ENCODE data around the gene MARVELD1.
"Not testable (repeated sequence)": the region's sequence is repeated elsewhere in the genome, so short reads cannot be mapped to it uniquely, and the experiment has no call there.

Gene MARVELD1

GRCh38 chr10:97713339-97713825 is at the start of gene MARVELD1:
TSS of gene MARVELD1 (plus strand) at chr10:97713730. CDS start at chr10:97713877, 147 bp downstream.
- peak; percentile 92 for DNase-seq

DNA sequence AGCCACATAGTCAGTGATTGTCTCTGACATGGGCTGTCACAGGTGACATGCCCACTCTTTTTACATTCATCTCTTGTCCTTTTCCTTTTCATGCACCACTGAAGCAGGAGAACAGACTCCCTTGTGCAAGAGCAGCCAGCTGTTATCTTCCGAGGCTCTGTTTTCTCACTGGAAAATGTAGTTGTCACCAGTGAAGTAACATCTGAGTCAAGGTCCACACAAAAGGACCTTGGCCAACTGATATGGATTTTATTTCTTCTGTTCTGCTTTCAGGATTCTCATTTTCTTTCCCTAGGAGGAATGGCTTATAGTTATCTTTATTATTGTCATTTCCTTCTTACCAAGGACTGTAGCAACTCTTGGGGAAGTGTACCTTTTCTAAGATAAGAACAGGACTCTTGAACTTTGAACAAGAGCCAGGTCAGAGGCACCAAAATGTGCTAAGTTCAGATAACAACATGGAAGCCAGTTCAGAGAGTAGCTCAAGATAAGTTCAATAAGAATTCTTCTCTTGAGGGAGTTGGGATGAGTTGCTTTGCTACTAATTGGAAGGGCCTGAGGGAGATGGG is 49.2 kb upstream of the MARVELD1 start:
- no peak for DNase-seq

- DNase-seq = no peak
Measured at GRCh38 chr10:97666992-97667391, 46.5 kb upstream of the MARVELD1 start.

- no peak for DNase-seq
Measured at GRCh38 chr10:97667463-97667862, 46.1 kb upstream of the MARVELD1 start.

DNA sequence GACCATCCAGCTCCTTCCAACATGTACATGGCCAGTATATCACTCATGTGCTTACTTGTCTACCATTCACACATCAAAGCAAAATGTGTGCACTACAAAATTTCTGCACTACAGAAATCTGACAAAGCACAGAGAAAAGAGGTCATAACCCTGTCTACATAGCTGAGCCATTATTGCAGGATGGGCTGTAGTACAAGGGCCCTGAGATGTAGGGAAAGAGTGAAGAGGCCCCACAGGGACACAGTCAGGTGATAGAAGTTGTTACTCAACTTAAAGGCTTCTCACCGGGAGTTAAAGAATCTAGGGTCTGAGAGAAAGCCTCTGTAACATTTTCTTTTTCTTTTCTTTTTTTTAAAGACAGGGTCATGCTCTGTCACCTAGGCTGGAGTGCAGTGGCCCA is 44.0 kb upstream of the MARVELD1 start:
- DNase-seq = no peak

GRCh38 chr10:97673736-97674525 is 39.6 kb upstream of the MARVELD1 start:
- no peak for DNase-seq

- no peak for DNase-seq
Measured at GRCh38 chr10:97675222-97675621, 38.3 kb upstream of the MARVELD1 start.

- no peak for DNase-seq
Measured at GRCh38 chr10:97676770-97677581, 36.6 kb upstream of the MARVELD1 start.

DNA sequence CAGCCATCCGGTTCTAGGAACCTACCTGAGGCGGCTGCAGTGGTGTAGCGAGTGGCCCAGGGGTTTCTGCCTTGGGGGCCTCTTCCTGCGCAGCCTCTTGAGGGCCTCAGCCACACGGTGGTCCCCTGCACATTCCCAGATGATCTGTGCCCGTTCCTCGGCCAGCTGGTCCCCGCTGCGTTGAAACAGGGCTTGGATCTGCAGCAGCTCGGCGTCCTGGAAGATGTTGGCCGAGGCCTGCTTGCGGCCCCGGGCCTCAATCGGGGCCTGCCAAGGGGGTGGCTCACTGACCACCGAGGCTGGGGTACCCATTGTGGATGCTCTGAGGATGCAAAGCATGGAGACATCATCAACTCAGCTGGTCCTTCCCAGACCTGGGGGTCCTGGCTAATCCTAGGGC is 33.9 kb upstream of the MARVELD1 start:
- DNase-seq = no peak

- no peak for DNase-seq
Measured at GRCh38 chr10:97682042-97682441, 31.5 kb upstream of the MARVELD1 start.

- no peak for DNase-seq
Measured at GRCh38 chr10:97683556-97684367, 29.8 kb upstream of the MARVELD1 start.

- not testable (repeated sequence) for DNase-seq
Measured at GRCh38 chr10:97684368-97684713, 29.2 kb upstream of the MARVELD1 start.

DNA sequence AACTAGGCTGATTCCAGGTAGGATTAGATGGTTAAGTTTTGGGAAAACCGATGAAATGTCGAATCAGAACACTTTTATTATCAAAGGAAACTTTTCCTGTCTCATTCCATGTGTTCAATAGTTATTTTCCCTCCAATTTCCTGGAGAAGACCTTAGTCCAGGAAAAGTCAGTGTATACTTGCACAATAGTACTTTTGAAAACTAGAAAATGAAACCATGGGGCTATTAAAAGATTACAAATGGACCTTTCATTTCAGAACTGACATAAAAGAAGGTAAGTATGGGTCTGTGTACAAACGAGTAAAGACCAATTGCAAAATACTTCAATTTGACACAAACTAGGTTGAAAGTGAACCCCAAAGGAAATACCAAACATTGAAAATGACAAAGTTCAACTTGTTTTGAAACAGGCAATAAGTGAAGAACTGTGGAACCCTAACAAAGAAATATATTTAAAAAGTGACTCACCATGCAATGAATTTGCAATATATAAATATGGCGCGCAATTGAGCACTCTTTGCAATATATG is 28.6 kb upstream of the MARVELD1 start:
- no peak for DNase-seq

- no peak for DNase-seq
Measured at GRCh38 chr10:97685395-97685958, 28.1 kb upstream of the MARVELD1 start.

- DNase-seq = no peak
Measured at GRCh38 chr10:97686301-97686961, 27.1 kb upstream of the MARVELD1 start.

GRCh38 chr10:97686962-97687784 is 26.4 kb upstream of the MARVELD1 start, which contains the start of gene AVPI1:
TSS of gene AVPI1 (minus strand) at chr10:97687241. CDS start at chr10:97679905, 7,336 bp downstream.
- DNase-seq = peak; percentile 88

DNA sequence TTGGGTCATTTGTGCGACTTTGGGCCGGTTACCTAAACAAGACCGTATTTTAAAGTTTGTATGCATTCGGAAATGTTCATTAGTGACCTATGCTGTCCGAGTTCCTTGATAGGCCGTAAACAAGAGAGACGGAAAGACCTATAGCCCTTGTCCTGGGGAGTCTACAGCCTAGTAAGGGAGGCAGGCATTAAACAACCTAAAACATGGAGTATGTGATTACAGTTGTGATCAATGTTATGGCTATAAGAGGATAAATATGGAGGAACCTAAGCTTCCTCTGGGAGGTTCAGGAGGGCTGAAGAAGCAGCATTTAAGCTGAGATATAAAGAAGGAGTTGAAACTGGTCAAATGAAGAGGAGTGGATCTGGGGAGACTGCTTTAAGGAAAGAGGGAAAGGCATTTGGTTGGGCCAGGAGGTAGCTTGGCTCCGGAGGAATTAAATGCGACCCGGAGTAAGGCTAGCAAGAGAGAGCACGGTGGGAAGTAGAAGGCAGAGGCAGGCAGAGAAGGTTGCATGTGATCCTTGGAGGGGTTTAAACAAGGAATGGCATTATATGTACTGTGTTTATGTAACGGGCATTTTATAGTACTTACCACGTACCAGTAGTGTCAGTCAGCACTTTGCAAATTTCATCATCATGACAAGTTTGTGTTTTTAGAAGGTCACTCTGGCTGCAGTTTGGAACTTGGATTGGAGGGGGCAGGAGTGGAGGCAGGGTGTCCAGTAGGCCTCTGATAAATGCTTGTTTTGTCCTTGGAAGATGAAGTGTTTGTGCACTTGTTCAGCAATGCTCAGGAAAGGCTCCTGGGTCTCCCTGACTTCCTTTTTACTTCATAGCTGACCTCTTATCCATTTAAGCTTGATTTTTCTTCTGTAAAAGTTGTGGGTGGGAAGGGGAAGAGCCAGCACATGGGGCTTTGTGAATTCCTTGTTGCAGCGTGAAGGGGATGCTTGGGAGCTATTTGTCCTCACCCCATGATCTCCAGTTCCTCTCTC is 25.4 kb upstream of the MARVELD1 start:
- no peak for DNase-seq

- no peak for DNase-seq
Measured at GRCh38 chr10:97689559-97690020, 23.9 kb upstream of the MARVELD1 start.

- DNase-seq = no peak
Measured at GRCh38 chr10:97690133-97690532, 23.4 kb upstream of the MARVELD1 start.
